H9 (cell line): ENCODE data around the gene JAK1. TPM values are rescaled to one million over a fixed set of nuclear protein-coding genes. Genes with fewer than 3 reads are reported as not detected.

ENCODE experiments used
- DNase-seq: peaks from one replicate; pipeline ENCODE4 v3.0.0-alpha.2; 2017
- H2AFZ ChIP-seq: one replicate; pipeline ENCODE4 v1.6.1; 2013; ENCODE audit warnings: mild to moderate bottlenecking, low read length, control low read depth, moderate library complexity
- H2AK5ac ChIP-seq: 2 replicates; pipeline ENCODE4 v1.6.1; 2013; ENCODE audit warnings: low read length, control low read depth, mixed read lengths; ENCODE audit not compliant: insufficient read length
- H2BK120ac ChIP-seq: one replicate; pipeline ENCODE4 v1.6.1; 2013; ENCODE audit warnings: low read depth, mild to moderate bottlenecking, low read length, control low read depth, inconsistent platforms; ENCODE audit not compliant: poor library complexity, severe bottlenecking
- H2BK12ac ChIP-seq: 2 replicates; pipeline ENCODE4 v1.6.1; 2013; ENCODE audit warnings: low read length, control low read depth, mixed read lengths, low read depth; ENCODE audit not compliant: insufficient read length
- H2BK15ac ChIP-seq: 2 replicates; pipeline ENCODE4 v1.6.1; 2013; ENCODE audit warnings: low read depth, low read length, control low read depth
- H2BK20ac ChIP-seq: one replicate; pipeline ENCODE4 v1.6.1; 2013; ENCODE audit warnings: low read depth, mild to moderate bottlenecking, low read length, control low read depth, inconsistent platforms; ENCODE audit not compliant: poor library complexity, severe bottlenecking
- H2BK5ac ChIP-seq: 2 replicates; pipeline ENCODE4 v1.6.1; 2013; ENCODE audit warnings: low read length, control low read depth, mixed read lengths; ENCODE audit not compliant: insufficient read length
- H3K14ac ChIP-seq: 2 replicates; pipeline ENCODE4 v1.6.1; 2013; ENCODE audit warnings: low read length, control low read depth; ENCODE audit not compliant: insufficient read depth
- H3K18ac ChIP-seq: 2 replicates; pipeline ENCODE4 v1.6.1; 2013; ENCODE audit warnings: low read depth, mild to moderate bottlenecking, mixed read lengths, low read length, control low read depth; ENCODE audit not compliant: insufficient read length
- H3K23ac ChIP-seq: 2 replicates; pipeline ENCODE4 v1.6.1; 2013; ENCODE audit warnings: low read length, control low read depth, mixed read lengths, low read depth; ENCODE audit not compliant: insufficient read length
- H3K23me2 ChIP-seq: 2 replicates; pipeline ENCODE4 v1.6.1; 2013; ENCODE audit warnings: low read depth, mild to moderate bottlenecking, mixed read lengths, low read length, control low read depth; ENCODE audit not compliant: insufficient read length, poor library complexity, severe bottlenecking
- H3K27ac ChIP-seq: 2 replicates; pipeline ENCODE4 v1.5.1; 2013; ENCODE audit warnings: low read length, control low read depth, mixed read lengths, low read depth; ENCODE audit not compliant: insufficient read length
- H3K27me3 ChIP-seq: 2 replicates; pipeline ENCODE4 v1.6.1; 2013; ENCODE audit warnings: low read length, control low read depth, inconsistent platforms; ENCODE audit not compliant: insufficient read depth
- H3K4ac ChIP-seq: 2 replicates; pipeline ENCODE4 v1.6.1; 2013; ENCODE audit warnings: low read depth, mild to moderate bottlenecking, control low read depth, inconsistent platforms, low read length, moderate library complexity
- H3K4me1 ChIP-seq: 2 replicates; pipeline ENCODE4 v1.6.1; 2013; ENCODE audit warnings: low read length, control low read depth, inconsistent platforms; ENCODE audit not compliant: insufficient read depth
- H3K4me2 ChIP-seq: 2 replicates; pipeline ENCODE4 v1.6.1; 2013; ENCODE audit warnings: low read length, control low read depth, mixed read lengths; ENCODE audit not compliant: insufficient read length, insufficient read depth
- H3K56ac ChIP-seq: 2 replicates; pipeline ENCODE4 v1.6.1; 2013; ENCODE audit warnings: low read depth, mild to moderate bottlenecking, mixed read lengths, low read length, control low read depth; ENCODE audit not compliant: insufficient read length
- H3K79me1 ChIP-seq: 2 replicates; pipeline ENCODE4 v1.6.1; 2013; ENCODE audit warnings: low read depth, mild to moderate bottlenecking, moderate library complexity, low read length, control low read depth, inconsistent platforms; ENCODE audit not compliant: insufficient read depth, poor library complexity, severe bottlenecking
- H3K79me2 ChIP-seq: 2 replicates; pipeline ENCODE4 v1.6.1; 2013; ENCODE audit warnings: low read length, control low read depth, inconsistent platforms; ENCODE audit not compliant: insufficient read depth
- H3K9ac ChIP-seq: 2 replicates; pipeline ENCODE4 v1.6.1; 2013; ENCODE audit warnings: low read length, control low read depth, mixed read lengths; ENCODE audit not compliant: insufficient read length; ENCODE audit errors: extremely low read depth
- H3K9me3 ChIP-seq: one replicate; pipeline ENCODE4 v1.6.1; 2013; ENCODE audit warnings: low read depth, low read length, inconsistent platforms; ENCODE audit not compliant: control insufficient read depth
- H3T11ph ChIP-seq: one replicate; pipeline ENCODE4 v1.6.1; 2013; ENCODE audit warnings: mild to moderate bottlenecking, low read length, control low read depth, inconsistent platforms
- H4K20me1 ChIP-seq: one replicate; pipeline ENCODE4 v1.6.1; 2013; ENCODE audit not compliant: control insufficient read depth, insufficient read length, insufficient read depth
- H4K5ac ChIP-seq: 2 replicates; pipeline ENCODE4 v1.6.1; 2013; ENCODE audit warnings: low read depth, mild to moderate bottlenecking, mixed read lengths, low read length, control low read depth; ENCODE audit not compliant: insufficient read length
- H4K8ac ChIP-seq: replicated peaks from 2 replicates; pipeline ENCODE4 v1.6.1; 2013; ENCODE audit warnings: low read length, control low read depth, mixed read lengths, low read depth; ENCODE audit not compliant: insufficient read length
- H4K91ac ChIP-seq: 2 replicates; pipeline ENCODE4 v1.6.1; 2013; ENCODE audit warnings: low read depth, mild to moderate bottlenecking, moderate library complexity, mixed read lengths, low read length, control low read depth; ENCODE audit not compliant: insufficient read length
- H3K27ac Mint-ChIP-seq, 3 experiments: 2 replicates in 2 of 3; 3 replicates in 1 of 3; pipeline ENCODE4 v1.8.0; 2020 to 2021; ENCODE audit warnings: mixed read lengths in 3 of 3, mild to moderate bottlenecking in 1 of 3, moderate library complexity in 1 of 3
- H3K27me3 Mint-ChIP-seq: 2 replicates; pipeline ENCODE4 v1.8.0; 2021; ENCODE audit warnings: low read depth, mild to moderate bottlenecking, moderate library complexity, mixed read lengths
- H3K36me3 Mint-ChIP-seq, 3 experiments: 2 replicates in 2 of 3; 3 replicates in 1 of 3; pipeline ENCODE4 v1.8.0; 2020 to 2021; ENCODE audit warnings: low read depth in 3 of 3, mixed read lengths in 3 of 3; ENCODE audit not compliant: insufficient read depth in 1 of 3
- H3K4me1 Mint-ChIP-seq, 2 experiments: 2 replicates each; pipeline ENCODE4 v1.8.0; 2020; ENCODE audit warnings: mixed read lengths in 2 of 2
- H3K4me3 Mint-ChIP-seq, 2 experiments: 2 replicates in 1 of 2; 3 replicates in 1 of 2; pipeline ENCODE4 v1.8.0; 2020 to 2021; ENCODE audit warnings: mild to moderate bottlenecking in 2 of 2, mixed read lengths in 2 of 2, moderate library complexity in 1 of 2
- H3K9me3 Mint-ChIP-seq, 2 experiments: 2 replicates in 1 of 2; 3 replicates in 1 of 2; pipeline ENCODE4 v1.8.0; 2020; ENCODE audit warnings: mild to moderate bottlenecking in 2 of 2, mixed read lengths in 2 of 2, moderate library complexity in 1 of 2
- CTCF ChIP-seq: fragments of 200-600 bp; sonication (generic); conservative IDR thresholded peaks from 3 replicates; pipeline ENCODE4 v1.8.0; 2021; ENCODE audit warnings: antibody characterized with exemption, mild to moderate bottlenecking
- WGBS: extraction: QIAGEN DNeasy Blood & Tissue Kit; methylation state at CpG from one replicate; pipeline ENCODE4 v1.1.7; 2013; ENCODE audit warnings: missing lambda C conversion rate, low lambda C conversion rate, mixed read lengths; ENCODE audit not compliant: insufficient read length; ENCODE audit errors: extremely low coverage; 5-methylcytosine and 5-hydroxymethylcytosine counted together
- total RNA-seq: library from RNA; stranded (reverse); gene quantifications from 2 replicates; pipeline ENCODE4 v1.2.1, GENCODE V29; 2021

Gene JAK1
- total RNA-seq, 1 experiment from 2014 or later: 12.8 TPM

- Histone ChIP-seq H3K4me1 (peaks cover 7% of the 10 kb centered on the region; the same call in 1 of the 2 replicates), H3K23ac (no peak overlapping the region), H4K5ac (no peak overlapping the region), H2BK15ac (no peak overlapping the region), H3K27me3 (no peaks in the 10 kb centered on the region), H2BK120ac (no peak overlapping the region), H2AK5ac (no peak overlapping the region), H3K18ac (no peak overlapping the region), H3K79me2 (no peaks in the 10 kb centered on the region), H4K20me1 (no peaks in the 10 kb centered on the region), H3T11ph (no peak overlapping the region), H3K27ac (no peak overlapping the region), H4K8ac (no peak overlapping the region), H2AFZ (no peak overlapping the region), H3K23me2 (no peaks in the 10 kb centered on the region), H2BK12ac (no peak overlapping the region), H3K4me2 (no peak overlapping the region), H3K56ac (no peak overlapping the region), H2BK5ac (no peak overlapping the region), H3K14ac (no peak overlapping the region), H3K9ac (no peak overlapping the region), H2BK20ac (no peak overlapping the region), H3K79me1 (no peaks in the 10 kb centered on the region), H3K4ac (no peak overlapping the region), H3K9me3 (no peaks in the 10 kb centered on the region), H4K91ac (no peak overlapping the region)
- no CpG with 5 or more reads among the region's 5 CpGs for WGBS
- no peak for DNase-seq
- Mint-ChIP-seq H3K36me3 (no peaks in the 10 kb centered on the region), H3K27me3 (no peaks in the 10 kb centered on the region), H3K4me1 (peaks cover 30 to 34% of the 10 kb centered on the region in 2 experiments), H3K27ac (peak overlapping the region in 1 of 3 experiments; percentile 0; a peak in 1 of 7 replicates), H3K4me3 (no peak overlapping the region), H3K9me3 (no peaks in the 10 kb centered on the region)
- TF ChIP-seq CTCF: 0 out of 3 replicates have a peak, but pooled peaks have one; percentile 11
Measured at GRCh38 chr1:64884261-64885040, 81.9 kb downstream of the JAK1 start.
